A673 (cell line): ENCODE measurements around the gene RGS6. TPM values are rescaled to one million over a fixed set of nuclear protein-coding genes. Genes with fewer than 3 reads are reported as not detected.

Experiments used
- BruUV-seq: library from RNA; stranded (reverse); fragments of 400-500 nt; replicated peaks from 2 replicates; lab custom pipeline; 2021; lab: Mats Ljungman, UMichigan
- CTCF ChIA-PET: fragments of 300-600 bp; sonication (Branson Sonifier 250); formaldehyde crosslinking; loops from one replicate; lab custom pipeline; 2022; ENCODE audit warnings: antibody characterized with exemption; lab: Charles Lee
- POLR2A ChIA-PET: fragments of 300-600 bp; sonication (Branson Sonifier 250); formaldehyde crosslinking; loops from one replicate; lab custom pipeline; 2022; ENCODE audit warnings: antibody characterized with exemption; ENCODE audit not compliant: low non-redundant PET; lab: Charles Lee
- DNase-seq: peaks from one replicate; pipeline ENCODE4 v3.0.0-alpha.2; 2015; ENCODE audit warnings: low spot score
- H3K27ac ChIP-seq: fragments of 200-600 bp; sonication (generic); 2 replicates; pipeline ENCODE4 v1.5.1; 2016; ENCODE audit warnings: mixed run types, low read depth, mild to moderate bottlenecking, mixed read lengths, antibody characterized with exemption, low read length; ENCODE audit not compliant: poor library complexity, severe bottlenecking
- H3K27me3 ChIP-seq: fragments of 200-600 bp; sonication (generic); replicated peaks from 2 replicates; pipeline ENCODE4 v1.6.1; 2017; ENCODE audit warnings: mixed run types, low read depth, mild to moderate bottlenecking, mixed read lengths, antibody characterized with exemption, low read length; ENCODE audit not compliant: insufficient read depth, poor library complexity
- H3K36me3 ChIP-seq: fragments of 200-600 bp; sonication (generic); 2 replicates; pipeline ENCODE4 v1.6.1; 2016; ENCODE audit warnings: mixed run types, mild to moderate bottlenecking, mixed read lengths, antibody characterized with exemption, low read length; ENCODE audit not compliant: insufficient read depth, poor library complexity, severe bottlenecking
- H3K4me1 ChIP-seq: fragments of 200-600 bp; sonication (generic); 2 replicates; pipeline ENCODE4 v1.6.1; 2017; ENCODE audit warnings: mixed run types, mild to moderate bottlenecking, mixed read lengths, antibody characterized with exemption, low read length; ENCODE audit not compliant: insufficient read depth, poor library complexity, severe bottlenecking
- H3K4me3 ChIP-seq: fragments of 200-600 bp; sonication (generic); 2 replicates; pipeline ENCODE4 v1.5.1; 2016; ENCODE audit warnings: low read depth, mixed run types, mild to moderate bottlenecking, mixed read lengths, low read length; ENCODE audit not compliant: poor library complexity, severe bottlenecking
- H3K9me3 ChIP-seq: fragments of 200-600 bp; sonication (generic); 2 replicates; pipeline ENCODE4 v1.6.1; 2016; ENCODE audit warnings: mixed run types, low read depth, mild to moderate bottlenecking, mixed read lengths, antibody characterized with exemption, low read length; ENCODE audit not compliant: poor library complexity, severe bottlenecking
- CTCF ChIP-seq: fragments of 300-800, 200-600 bp; sonication (generic); conservative IDR thresholded peaks from 2 replicates; pipeline ENCODE4 v1.5.1; 2017; ENCODE audit warnings: low read depth, mild to moderate bottlenecking, antibody characterized with exemption, low read length, moderate library complexity, mixed read lengths
- EZH2 ChIP-seq: fragments of 200-600 bp; sonication (generic); IDR thresholded peaks from 2 replicates; pipeline ENCODE4 v1.6.1; 2017; ENCODE audit warnings: borderline replicate concordance, low read depth, mild to moderate bottlenecking, mixed read lengths, antibody characterized with exemption, low read length; ENCODE audit not compliant: poor library complexity, severe bottlenecking
- intact Hi-C: fragments of 100-400 bp; cut with micrococcal nuclease; formaldehyde crosslinking; loops from one replicate; pipeline ENCODE4 v1.10.0; 2022; ENCODE audit not compliant: unreplicated experiment
- total RNA-seq: library from RNA; stranded (reverse); gene quantifications from 2 replicates; pipeline ENCODE4 v1.2.3, GENCODE V29; 2021

RGS6 gene
- total RNA-seq, 1 experiment from 2014 or later: not detected

GRCh38 chr14:72562300-72562699 is 630.1 kb downstream of the RGS6 start:
- BruUV-seq: no TSS peak
- H3K4me3 ChIP-seq: no peak overlapping the region
- no peak for TF ChIP-seq CTCF
- no peak for TF ChIP-seq EZH2
- ChIA-PET CTCF (no interaction called here), POLR2A (no interaction called here)
- no peaks in the 10 kb centered on the region for H3K27me3 ChIP-seq
- H3K36me3 ChIP-seq: no peaks in the 10 kb centered on the region
- no peaks in the 10 kb centered on the region for H3K9me3 ChIP-seq
- intact Hi-C loops: no loop called here
- DNase-seq: no peak
- no peak overlapping the region for H3K27ac ChIP-seq
- no peaks in the 10 kb centered on the region for H3K4me1 ChIP-seq

- Histone ChIP-seq H3K27me3 (no peaks in the 10 kb centered on the region), H3K4me1 (no peaks in the 10 kb centered on the region), H3K27ac (no peak overlapping the region), H3K4me3 (no peak overlapping the region), H3K9me3 (no peaks in the 10 kb centered on the region), H3K36me3 (no peaks in the 10 kb centered on the region)
- DNase-seq: no peak
- ChIA-PET POLR2A (no interaction called here), CTCF (no interaction called here)
- intact Hi-C loops: no loop called here
- no TSS peak for BruUV-seq
- TF ChIP-seq EZH2 (no peak), CTCF (no peak)
Observed at GRCh38 chr14:72563676-72564075, 631.4 kb downstream of the RGS6 start.

GRCh38 chr14:72565149-72565559 is 632.9 kb downstream of the RGS6 start:
- no peak overlapping the region for H3K4me3 ChIP-seq
- POLR2A ChIA-PET: no interaction called here
- no peak overlapping the region for H3K27ac ChIP-seq
- DNase-seq: no peak
- TF ChIP-seq EZH2 (no peak), CTCF (no peak)
- H3K9me3 ChIP-seq: no peaks in the 10 kb centered on the region
- no peaks in the 10 kb centered on the region for H3K4me1 ChIP-seq
- CTCF ChIA-PET: no interaction called here
- intact Hi-C loops: no loop called here
- H3K36me3 ChIP-seq: no peaks in the 10 kb centered on the region
- BruUV-seq: no TSS peak
- no peaks in the 10 kb centered on the region for H3K27me3 ChIP-seq
